SHP77 treated with DMSO at 0.1 percent for 48 hours (cell line): ENCODE results near the gene RHEX.

Experiments
- DNase-seq: peaks from one replicate; lab custom pipeline; 2025; lab: John Stamatoyannopoulos, UW

RHEX gene

DNA sequence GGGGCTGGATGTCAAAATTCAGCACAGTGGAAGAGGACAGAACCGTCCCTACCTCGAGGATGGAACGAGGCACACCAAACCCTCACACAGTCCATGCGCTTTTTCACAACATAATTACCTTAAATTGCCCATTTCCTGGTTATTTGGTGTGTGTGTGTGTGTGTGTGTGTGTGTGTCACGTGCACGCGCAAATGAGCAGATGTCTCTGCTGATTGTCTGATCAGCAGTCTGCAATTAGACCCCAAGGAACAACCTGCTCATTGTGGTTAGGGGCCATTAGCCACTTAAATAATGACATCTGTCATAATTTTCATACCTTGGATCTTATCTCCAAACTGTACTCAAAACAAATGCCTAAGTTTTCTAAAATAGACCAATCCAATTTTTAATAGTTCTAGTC, 41.1 kb downstream of the RHEX start:
- no peak for DNase-seq

DNA sequence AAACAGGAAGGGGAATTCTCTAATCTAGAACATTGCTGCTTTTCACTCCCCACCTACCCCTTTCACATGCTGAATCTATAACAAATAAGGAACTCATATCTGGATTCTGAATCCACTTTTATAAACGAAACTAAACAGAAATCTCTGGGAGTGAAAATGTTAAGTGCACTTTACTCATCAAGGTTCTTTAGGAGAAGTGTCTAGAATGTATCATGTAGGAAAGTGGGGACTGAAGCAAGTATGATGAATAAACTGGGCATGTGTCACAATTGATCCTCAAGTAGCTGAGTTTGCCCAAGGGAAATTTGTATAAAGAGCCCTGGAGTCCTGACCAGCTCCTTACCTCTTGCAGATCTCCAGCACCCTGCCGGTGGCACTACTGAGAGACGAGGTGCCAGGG, 44.4 kb downstream of the RHEX start:
- no peak for DNase-seq

DNA sequence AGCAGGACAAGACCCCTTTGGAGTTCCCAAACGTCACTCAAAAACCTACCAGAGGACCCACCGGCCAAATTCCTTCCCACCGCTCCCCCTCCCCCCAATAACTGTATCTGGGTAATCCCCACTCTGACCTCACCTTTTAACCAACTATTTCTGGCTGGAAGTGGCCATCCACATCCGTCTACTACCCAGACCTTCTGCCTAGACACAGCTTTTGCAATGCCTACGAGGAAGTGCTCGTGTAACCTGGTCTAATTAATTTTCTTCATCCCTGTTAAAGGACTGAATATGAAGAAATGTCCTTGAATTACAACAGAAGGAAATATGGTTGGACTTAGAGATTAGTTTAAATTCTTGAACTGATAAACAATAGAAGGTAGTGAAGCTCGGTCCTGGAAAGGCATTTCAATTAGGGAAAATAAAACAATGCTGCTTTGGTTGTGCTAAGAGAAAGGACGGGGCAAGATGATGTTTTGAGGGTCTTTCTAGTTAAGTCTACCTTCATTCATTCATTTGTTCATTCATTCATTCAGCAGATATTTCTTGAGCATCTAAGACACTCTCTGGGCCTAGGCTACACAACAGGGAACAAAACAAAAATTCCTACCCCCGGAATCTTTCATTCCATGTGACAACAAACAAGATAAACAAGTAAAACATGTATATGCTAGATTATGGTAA, 45.4 kb downstream of the RHEX start:
- DNase-seq = no peak

DNA sequence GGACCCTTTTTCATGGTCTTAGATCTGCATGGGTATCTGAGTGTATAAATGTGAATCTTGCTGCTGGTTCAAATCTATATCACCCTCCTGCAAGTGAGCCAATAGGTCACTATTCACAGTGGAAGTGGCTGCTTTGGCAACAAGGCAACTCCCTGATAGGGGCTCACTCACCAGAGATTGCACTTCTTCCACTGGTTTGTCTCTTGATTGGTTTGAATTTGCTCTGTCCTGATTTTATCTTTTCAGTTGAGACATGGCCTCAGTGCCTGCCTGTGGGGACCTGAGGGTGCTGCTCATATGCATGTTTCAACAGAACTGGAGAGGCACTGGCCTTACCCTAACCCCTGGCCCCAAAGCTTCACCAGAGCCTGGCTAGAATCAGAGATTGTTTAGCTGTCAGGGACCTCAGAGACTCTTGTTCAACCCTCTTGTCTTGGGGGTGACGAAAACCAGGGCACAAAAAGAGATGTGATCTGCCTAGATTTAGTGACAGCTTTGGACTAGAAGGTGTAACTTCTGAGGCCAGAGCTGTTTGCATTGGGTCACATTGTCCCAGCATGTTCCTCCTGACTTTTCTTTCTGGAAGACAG, 47.3 kb downstream of the RHEX start:
- DNase-seq = no peak

DNA sequence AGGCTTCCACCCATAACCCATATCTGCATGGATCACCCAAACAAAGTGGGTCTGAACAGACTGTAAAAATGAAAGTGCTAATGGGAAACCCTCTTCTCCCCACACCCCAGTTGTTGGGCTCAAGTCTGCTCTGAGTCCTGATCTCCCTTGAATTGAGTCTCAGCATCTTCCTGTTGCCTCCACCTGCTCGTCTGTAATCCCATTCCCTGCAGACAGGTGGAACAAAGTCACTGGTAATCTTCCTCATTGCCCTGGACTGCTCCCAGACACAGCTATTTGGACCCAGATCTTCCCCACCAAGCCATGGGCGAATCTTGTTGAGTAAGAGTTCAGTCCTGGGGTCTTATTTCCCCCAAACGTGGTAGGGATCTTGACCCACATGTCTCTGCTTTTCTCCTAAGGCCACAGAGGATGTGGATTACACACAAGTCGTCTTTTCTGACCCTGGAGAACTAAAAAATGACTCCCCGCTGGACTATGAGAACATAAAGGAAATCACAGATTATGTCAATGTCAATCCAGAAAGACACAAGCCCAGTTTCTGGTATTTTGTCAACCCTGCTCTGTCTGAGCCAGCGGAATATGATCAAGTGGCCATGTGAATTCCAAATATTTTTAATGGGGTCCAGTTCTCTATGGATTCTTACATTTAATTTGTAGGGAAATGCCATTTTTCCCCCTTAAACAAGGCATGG, 48.5 kb downstream of the RHEX start:
- no peak for DNase-seq

DNA sequence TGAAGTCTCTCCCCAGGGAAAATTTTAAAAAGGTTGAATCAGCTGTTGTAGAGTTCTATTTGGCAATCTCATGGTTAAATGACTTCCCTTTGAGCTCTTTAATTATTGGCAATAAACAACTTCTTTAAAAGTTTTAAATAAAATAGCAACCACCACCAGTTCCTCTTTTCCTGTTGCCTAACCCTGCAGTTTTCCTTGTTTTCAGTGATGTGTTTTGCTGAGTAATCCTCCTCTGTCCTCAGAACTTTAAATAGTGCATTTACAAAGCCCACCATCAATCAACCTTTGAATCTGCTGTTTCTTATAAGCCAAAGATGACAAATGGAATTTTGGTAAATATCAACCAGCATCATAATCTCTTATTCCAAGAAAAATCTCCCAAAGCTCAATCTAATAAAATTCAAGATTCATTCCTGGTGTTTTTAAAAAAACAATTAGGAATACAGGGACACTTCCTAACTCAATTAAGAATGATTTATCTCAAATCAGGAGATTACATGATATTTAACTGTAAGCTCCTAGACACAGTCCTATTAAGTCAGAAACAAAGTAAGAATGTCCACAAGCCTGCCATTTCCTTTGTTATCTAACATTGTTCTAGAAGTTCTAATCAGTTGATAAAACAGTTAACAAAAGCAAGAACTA, 49.4 kb downstream of the RHEX start:
- DNase-seq = no peak

DNA sequence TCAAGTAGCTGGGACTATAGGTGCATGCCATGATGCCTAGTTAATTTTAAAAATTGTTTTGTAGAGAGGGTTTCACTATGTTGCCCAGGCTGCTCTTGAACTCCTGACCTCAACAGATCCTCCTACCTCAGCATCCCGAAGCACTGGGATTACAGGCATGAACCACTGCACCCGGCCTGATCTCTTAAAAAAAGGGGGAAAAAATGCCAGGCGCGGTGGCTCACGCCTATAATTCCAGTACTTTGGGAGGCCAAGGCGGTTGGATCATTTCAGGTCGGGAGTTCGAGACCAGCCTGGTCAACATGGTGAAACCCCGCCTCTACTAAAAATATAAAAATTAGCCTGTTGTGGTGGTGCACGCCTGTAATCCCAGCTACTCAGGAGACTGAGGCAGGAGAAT, 51.0 kb downstream of the RHEX start:
- no peak for DNase-seq

DNA sequence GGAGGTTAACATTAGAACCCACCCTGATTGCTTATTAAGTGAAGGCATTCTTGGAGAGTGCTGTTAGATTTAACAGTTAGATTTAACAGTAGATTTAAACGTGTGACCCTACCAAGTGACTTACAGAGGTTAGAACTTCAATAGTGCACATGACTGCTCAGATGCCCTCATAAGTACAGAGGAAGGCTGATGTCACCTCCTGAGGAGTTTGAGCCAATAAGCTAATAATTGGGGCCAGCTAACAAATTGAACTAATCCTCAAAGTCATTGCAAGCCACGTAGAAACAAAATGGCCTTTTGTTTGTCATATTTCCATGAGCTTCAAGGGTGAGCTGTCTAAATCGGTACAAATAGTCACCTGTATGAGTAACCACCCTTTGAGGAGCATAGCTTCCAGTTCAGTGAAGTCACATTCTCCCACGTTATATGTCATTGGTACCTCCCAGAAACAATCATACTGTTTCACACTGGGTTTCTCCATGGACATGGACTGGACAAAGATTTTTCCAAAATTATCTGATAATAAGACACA, 52.6 kb downstream of the RHEX start:
- DNase-seq = no peak

DNA sequence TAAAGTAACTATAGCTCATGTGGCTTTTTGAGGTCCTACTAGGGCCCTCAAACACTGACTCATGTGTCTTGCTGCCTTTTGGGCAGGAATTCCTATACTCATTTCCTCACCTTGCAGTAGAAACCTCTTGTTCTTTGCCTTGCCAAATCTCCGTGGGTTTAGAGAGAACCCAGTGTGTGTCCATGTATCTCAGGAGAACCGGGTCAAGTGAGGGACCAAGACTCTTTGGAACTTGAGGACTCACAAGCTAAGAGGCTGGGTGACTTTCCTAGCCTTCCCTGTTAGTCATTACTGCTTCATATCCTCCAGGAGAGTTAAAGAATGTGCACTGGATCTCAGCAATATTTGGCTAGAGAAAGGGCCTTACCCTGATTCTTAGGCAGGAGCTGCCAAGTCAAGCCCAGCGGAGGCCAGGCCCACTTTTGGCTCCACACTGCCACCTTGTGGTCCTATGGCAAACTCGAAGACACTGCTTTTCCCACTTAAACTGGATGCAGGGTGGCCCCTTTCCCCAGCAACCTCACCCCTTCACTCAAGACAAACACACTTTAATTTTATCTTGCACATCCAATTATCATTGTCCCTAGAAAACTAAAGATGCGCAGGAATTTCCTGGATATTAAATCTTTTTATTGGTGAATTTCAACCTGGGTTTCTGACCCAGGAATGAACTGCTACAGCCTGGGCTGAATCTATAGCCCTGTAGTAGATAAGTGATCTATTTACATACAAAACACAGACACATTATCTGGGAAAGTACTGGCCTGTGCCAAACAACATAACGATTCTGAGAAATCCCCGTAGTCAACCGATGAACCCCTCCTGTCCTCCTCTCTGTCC, 53.6 kb downstream of the RHEX start:
- peak; percentile 38 for DNase-seq

DNA sequence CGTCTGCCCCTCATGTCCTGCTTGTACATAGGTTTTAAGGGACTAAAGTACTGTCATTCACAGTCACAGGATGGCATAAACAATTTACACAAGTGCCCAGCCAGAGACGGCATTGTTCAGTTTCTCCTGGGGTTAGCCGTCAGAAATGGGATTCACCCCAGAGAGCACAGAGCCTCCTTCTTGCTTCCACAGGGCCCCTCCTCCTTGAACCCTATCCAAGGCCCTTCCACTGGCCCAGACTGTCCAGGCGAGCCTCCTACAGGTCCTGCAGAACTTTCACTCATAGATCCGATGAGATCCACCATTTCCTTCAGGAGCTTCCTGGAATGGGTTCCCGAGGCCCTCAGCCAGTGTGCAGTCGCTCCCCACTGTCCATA, 54.2 kb downstream of the RHEX start:
- no peak for DNase-seq

DNA sequence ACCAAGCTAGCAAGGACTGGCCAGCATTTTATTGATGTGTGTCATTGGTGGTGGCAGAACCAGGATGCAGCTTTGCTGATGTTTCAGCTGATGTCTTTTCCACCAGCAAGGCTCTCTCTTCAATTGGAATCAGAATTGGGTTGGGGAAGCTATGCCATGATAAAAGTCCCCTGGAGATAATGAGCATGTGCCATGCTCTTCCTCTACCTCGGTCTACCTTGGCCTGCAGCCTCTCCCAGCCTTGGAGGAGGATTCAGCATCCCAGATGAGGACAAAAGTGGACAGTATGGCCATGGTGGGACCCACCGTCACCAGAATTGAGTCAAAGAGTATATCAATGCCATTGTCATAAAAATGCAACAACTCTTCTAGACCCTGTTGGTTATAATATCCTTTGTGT, 55.7 kb downstream of the RHEX start:
- DNase-seq = no peak

DNA sequence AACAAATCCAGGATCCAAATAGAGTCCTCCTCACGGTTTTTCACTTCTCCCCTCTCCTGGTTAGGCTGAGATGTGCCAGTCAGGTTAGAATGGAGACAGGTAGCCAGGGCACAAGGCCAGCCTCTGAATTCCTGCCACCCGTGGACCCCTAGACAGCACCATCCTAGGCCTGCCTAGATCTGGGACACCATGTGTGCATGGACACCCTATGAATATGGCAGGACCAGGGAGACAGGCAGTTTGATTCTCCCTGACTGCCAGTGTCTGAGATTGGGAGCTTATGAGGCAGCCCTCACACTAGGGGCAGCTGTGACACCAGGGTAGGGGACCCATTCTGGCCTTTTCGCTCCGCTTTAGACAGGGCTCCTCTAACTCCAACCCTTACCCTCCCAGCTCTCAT, 56.7 kb downstream of the RHEX start:
- DNase-seq = no peak

DNA sequence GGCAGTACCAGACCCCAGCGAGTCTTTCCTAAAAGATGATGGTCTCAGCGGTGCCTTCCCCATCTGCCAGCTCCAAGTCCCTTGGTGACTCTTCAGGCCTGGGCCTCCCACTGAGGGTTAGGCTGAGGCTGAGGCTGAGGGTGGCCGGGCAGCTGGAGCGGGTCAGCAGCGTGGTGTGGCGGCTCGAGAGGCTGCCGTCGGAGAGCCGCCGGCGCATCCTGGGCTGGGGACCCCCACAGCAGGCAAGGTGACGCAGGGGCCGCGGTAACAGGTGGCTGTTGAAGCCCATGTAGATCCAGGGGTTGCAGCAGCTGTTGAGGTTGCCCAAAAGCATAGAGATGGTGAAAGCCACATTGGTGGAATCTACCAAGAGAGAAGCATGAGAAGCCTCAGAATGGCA, 57.2 kb downstream of the RHEX start:
- no peak for DNase-seq

DNA sequence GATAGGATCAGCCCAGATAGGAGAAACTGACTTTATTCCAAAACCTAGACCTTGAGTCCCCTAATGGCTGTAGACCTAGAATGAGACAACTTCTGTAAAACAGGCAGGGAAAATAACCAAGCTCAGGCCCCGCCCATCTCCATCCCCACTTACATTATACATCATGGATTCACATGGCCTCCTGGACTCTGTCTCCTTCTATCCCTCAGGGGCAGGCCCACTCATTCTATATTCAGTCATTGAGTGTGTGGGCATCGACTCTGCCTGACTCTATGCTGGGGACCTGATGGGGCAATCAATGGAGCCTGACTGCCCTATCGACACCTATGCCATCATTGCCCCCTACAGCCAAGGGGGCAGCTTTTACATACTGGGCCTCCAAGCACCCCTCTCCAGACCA, 57.8 kb downstream of the RHEX start:
- DNase-seq = no peak

DNA sequence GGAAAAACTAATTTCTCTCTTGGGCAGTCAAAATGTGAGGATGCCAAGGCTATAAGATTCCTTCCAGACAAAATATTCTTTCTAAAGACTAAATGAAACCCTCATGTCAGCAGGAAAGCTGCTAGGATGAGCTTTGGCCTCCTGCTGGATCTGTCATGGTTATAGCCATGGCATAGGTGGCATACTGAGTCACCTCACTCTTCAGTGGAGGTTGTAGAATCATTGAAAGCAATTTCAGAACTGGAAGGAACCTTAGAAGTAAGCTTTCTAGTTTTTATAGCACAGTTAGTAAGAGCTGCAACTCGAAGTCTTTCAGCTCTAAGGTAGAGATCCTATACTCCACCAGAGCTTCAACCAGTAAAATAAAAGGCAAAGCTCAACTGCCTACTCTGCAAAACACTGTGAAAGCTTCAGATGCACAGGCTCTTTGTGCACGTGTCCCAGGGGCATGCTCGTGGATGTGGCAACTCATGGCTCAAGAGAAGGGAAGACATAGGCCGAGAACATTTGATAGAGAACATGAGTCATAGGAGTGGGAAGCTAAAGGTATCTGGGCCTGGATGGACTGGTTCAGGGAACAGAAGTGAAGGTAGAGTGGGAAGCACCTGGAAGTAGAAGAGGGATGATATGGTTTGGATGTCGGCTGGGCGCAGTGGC, 58.4 kb downstream of the RHEX start:
- DNase-seq = no peak

DNA sequence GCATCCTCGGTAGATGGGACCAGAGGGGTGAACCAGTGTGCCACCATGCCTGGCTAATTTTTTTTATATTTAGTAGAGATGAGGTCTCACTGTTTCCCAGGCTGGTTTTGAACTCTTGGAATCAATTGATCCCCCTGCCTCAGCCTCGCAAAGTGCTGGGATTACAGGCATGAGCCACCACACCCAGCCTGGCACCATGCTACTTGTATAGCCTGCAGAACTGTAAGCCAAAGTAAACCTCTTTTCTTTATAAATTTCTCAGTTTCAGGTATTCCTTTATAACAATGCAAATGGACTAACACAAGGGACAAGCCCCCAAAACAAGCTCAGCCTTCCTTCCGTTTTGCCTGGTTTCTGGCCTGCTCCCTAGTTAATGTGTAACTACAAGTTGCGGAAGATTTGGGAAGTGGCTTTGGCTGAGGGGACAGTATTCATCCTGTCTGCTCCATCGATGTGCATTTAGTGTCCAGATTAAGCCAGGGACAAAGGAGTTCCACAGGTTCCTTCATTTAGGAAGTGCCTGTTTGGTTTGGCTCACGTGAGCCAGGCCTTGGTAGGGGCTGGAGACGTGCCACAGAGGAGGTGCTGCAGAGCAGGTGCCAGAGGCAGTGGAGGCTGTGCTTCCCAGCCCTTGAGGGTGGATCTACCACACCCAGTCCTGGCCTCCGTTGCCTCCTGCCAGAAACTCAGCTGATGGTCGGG, 59.8 kb downstream of the RHEX start:
- no peak for DNase-seq

DNA sequence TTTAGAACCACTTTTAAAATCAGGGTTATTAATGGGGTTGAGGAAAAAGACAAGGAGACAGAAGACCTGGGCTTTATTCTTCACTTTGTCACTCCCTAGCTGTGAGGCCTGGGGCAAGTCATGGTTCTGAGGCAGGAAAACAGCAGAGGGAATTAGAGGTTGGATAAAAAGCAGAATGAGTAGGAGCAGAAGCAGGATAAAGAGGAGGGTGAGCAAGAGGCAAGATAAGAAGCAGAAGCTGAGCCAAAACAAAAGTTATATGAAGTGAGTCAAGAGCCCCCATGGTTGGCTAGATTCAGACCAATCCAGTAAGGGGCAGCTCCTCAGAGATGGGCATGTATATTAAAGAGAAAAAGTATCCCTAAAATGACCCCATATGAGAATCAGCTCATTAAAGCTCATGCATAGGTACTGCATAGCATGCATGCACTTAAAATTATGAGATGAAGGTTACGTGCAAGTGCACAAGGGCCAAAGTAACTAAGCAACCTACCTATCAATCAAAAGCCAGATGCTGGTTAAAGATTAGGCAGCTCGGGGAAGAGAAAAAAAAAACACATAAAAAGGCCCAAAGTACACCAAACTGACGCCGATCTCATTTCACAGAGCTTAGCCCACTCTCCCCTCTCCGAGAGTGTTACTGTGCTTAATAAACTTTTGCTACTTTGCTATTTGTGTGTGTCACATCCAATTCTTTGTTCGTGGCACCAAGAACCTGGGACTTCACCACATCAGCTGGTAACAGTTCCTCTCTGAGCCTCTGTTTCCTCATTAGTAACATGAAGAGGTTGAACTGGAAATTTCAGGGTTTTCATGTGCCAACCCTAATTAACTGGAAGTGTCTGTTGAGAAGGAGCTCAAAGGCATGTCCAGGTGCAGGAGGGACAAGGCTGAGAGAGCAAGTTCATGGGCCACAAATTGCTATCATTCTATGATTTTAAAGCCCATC, 62.0 kb downstream of the RHEX start:
- DNase-seq = no peak

DNA sequence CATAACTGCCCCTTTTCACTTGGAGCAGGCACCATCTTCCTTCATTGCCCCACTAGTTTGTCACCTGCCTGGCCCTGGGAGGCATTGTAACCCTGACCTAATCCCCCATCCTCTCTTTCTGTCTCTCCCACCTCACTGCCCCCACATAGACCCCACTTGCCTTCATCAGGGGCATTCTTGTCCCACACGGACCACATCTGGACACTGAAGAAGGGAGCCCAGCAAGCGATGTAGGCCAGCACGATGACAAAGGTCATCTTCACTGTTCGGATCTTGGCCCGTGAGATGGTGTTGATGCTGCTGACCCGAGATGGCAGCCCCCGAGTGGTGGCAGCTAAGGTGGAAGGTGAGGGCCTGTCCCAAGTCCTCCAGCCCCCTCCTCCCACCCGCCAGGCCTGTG, 62.8 kb downstream of the RHEX start:
- no peak for DNase-seq

DNA sequence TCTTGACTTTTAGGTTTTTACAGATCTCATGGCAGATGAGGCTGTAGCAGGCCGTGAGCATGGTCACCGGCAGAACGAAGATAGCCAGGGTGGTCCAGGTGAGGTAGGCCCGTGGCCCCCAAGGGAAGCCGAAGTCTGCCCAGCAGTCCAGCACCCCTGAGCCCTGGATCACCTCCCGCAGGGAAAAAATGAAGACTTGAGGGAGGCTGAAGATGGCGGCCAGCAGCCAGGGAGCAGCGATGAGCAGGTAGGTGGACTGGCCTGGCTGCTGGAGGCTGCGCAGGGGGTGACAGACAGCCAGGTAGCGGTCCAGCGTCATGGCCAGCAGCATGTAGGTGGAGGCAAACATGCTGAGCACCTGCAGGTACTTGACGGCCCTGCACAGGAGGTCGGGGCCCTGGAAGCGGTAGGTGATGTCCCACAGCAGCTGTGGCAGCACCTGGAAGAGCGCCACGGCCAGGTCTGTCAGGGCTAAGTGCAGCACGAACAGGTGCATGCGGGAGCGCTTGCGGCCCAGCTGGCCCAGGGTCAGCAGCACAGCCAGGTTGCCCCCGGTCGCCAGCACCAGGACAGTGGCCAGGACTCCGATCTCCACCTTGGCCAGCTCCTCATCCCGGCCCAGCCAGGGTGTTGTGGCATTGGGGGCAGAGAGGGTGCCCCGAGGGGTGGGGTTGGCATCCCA, 63.4 kb downstream of the RHEX start:
- DNase-seq = no peak
